ENCODE data around the gene CCNY.

DNA sequence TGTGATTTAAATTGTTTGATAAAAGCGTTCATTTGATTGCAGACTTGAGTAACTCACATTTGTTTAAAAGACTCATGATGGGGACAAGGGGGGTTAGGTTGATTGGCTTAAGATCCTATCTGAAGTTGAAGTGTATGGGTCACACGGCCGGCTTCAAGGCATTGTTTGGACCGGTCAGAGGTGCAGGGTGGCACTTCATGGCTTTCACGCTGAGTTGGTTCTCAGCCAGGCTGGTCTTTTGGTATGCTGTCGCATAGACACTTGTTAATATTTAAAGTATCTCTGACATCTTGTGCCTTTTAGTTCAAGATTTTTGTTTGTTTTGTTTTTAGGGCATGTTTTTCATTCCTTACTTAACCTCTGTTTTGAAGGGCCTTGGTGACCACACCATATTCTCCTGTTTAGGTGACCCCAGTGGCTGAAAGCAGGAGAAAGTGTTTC, 58.1 kb downstream of the CCNY start:
- TF ChIP-seq PHF8 (IDR thresholded peaks at IDR 0.05; ENCODE audit: borderline replicate concordance, low read depth), result no peak
- TF ChIP-seq, protein P1, sequence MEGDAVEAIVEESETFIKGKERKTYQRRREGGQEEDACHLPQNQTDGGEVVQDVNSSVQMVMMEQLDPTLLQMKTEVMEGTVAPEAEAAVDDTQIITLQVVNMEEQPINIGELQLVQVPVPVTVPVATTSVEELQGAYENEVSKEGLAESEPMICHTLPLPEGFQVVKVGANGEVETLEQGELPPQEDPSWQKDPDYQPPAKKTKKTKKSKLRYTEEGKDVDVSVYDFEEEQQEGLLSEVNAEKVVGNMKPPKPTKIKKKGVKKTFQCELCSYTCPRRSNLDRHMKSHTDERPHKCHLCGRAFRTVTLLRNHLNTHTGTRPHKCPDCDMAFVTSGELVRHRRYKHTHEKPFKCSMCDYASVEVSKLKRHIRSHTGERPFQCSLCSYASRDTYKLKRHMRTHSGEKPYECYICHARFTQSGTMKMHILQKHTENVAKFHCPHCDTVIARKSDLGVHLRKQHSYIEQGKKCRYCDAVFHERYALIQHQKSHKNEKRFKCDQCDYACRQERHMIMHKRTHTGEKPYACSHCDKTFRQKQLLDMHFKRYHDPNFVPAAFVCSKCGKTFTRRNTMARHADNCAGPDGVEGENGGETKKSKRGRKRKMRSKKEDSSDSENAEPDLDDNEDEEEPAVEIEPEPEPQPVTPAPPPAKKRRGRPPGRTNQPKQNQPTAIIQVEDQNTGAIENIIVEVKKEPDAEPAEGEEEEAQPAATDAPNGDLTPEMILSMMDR (IDR thresholded peaks at IDR 0.05), result no peak
- TF ChIP-seq, protein P2, sequence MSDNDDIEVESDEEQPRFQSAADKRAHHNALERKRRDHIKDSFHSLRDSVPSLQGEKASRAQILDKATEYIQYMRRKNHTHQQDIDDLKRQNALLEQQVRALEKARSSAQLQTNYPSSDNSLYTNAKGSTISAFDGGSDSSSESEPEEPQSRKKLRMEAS (IDR thresholded peaks at IDR 0.05), result no peak
- TF ChIP-seq SMC3 (IDR thresholded peaks at IDR 0.05), result no peak
- TF ChIP-seq HOXA7 (CRISPR knock-in tag; IDR thresholded peaks at IDR 0.05), result no peak
- TF ChIP-seq SREBF2 (IDR thresholded peaks at IDR 0.05), result no peak
- no peak for TF ChIP-seq BHLHE40 (IDR thresholded peaks at IDR 0.05; ENCODE audit: low read depth, low read length)
- TF ChIP-seq POLR2A (IDR thresholded peaks at IDR 0.05; ENCODE audit: low read length), result no peak
- no peak for TF ChIP-seq RAD21 (conservative IDR thresholded peaks at IDR 0.05 in 1 of 2, IDR thresholded peaks at IDR 0.05 in 1 of 2)
- no peak for TF ChIP-seq ZC3H11A (IDR thresholded peaks at IDR 0.05)
- no peak for TF ChIP-seq ESRRA (IDR thresholded peaks at IDR 0.05; ENCODE audit: borderline replicate concordance, low read length)
